ENCODE measurements around the gene STK39.

Gene STK39

GRCh38 chr2:168208652-168209051 lies 38.7 kb downstream of the STK39 start:
- TF ChIP-seq GATA2 (IDR thresholded peaks at IDR 0.05; ENCODE audit: low read depth, low read length) (no peak), GATA3 (IDR thresholded peaks at IDR 0.05; ENCODE audit: low read depth, low read length) (no peak)

GRCh38 chr2:168207851-168208250 lies 39.5 kb downstream of the STK39 start:
- TF ChIP-seq GATA2 (IDR thresholded peaks at IDR 0.05; ENCODE audit: low read depth, low read length) (no peak), GATA3 (IDR thresholded peaks at IDR 0.05; ENCODE audit: low read depth, low read length) (no peak)

GRCh38 chr2:168203762-168204693 lies 43.4 kb downstream of the STK39 start:
- TF ChIP-seq GATA2 (IDR thresholded peaks at IDR 0.05; ENCODE audit: low read depth, low read length) (no peak), GATA3 (IDR thresholded peaks at IDR 0.05; ENCODE audit: low read depth, low read length) (no peak)

GRCh38 chr2:168201584-168202116 lies 45.7 kb downstream of the STK39 start:
- no peak for TF ChIP-seq GATA3 (IDR thresholded peaks at IDR 0.05; ENCODE audit: low read depth, low read length)
- TF ChIP-seq GATA2 (IDR thresholded peaks at IDR 0.05; ENCODE audit: low read depth, low read length): no peak

- TF ChIP-seq GATA3 (IDR thresholded peaks at IDR 0.05; ENCODE audit: low read depth, low read length) (no peak), GATA2 (IDR thresholded peaks at IDR 0.05; ENCODE audit: low read depth, low read length) (no peak)
Measured at GRCh38 chr2:168200930-168201583, 46.3 kb downstream of the STK39 start.

GRCh38 chr2:168198476-168199207 lies 48.8 kb downstream of the STK39 start:
- TF ChIP-seq GATA2 (IDR thresholded peaks at IDR 0.05; ENCODE audit: low read depth, low read length) (no peak), GATA3 (IDR thresholded peaks at IDR 0.05; ENCODE audit: low read depth, low read length) (no peak)

- TF ChIP-seq GATA3 (IDR thresholded peaks at IDR 0.05; ENCODE audit: low read depth, low read length): no peak
- TF ChIP-seq GATA2 (IDR thresholded peaks at IDR 0.05; ENCODE audit: low read depth, low read length): no peak
Measured at GRCh38 chr2:168196764-168197180, 50.6 kb downstream of the STK39 start.

- peak; percentile 24; the same call in 1 of the 2 replicates for TF ChIP-seq GATA2 (IDR thresholded peaks at IDR 0.05; ENCODE audit: low read depth, low read length)
- 0 out of 2 replicates have a peak, but pooled peaks have one; percentile 34 for TF ChIP-seq GATA3 (IDR thresholded peaks at IDR 0.05; ENCODE audit: low read depth, low read length)
Measured at GRCh38 chr2:168194784-168195522, 52.4 kb downstream of the STK39 start.

- no peak for TF ChIP-seq GATA3 (IDR thresholded peaks at IDR 0.05; ENCODE audit: low read depth, low read length)
- no peak for TF ChIP-seq GATA2 (IDR thresholded peaks at IDR 0.05; ENCODE audit: low read depth, low read length)
Measured at GRCh38 chr2:168192839-168193616, 54.4 kb downstream of the STK39 start.

GRCh38 chr2:168191955-168192785 lies 55.2 kb downstream of the STK39 start:
- TF ChIP-seq GATA2 (IDR thresholded peaks at IDR 0.05; ENCODE audit: low read depth, low read length): no peak
- no peak for TF ChIP-seq GATA3 (IDR thresholded peaks at IDR 0.05; ENCODE audit: low read depth, low read length)

GRCh38 chr2:168190590-168191336 lies 56.6 kb downstream of the STK39 start:
- TF ChIP-seq GATA3 (IDR thresholded peaks at IDR 0.05; ENCODE audit: low read depth, low read length): no peak

Data from SH-SY5Y (cell line).